CD14-positive monocyte (primary cell): ENCODE measurements around the gene PLEKHJ1. TPM values are rescaled to one million over a fixed set of nuclear protein-coding genes. Genes with fewer than 3 reads are reported as not detected.

Experiments used
- DNase-seq, 3 donors: peaks; one replicate each; pipeline ENCODE4 v3.0.0-alpha.2; 2011 to 2022
- H2AFZ ChIP-seq: 2 replicates; pipeline ENCODE4 v1.6.0; 2012; ENCODE audit warnings: mild to moderate bottlenecking, low read depth, low read length, inconsistent platforms; ENCODE audit not compliant: insufficient read depth, poor library complexity, severe bottlenecking
- H3K27ac ChIP-seq, 2 donors: 1 replicate in 1 of 2; 2 replicates in 1 of 2; pipeline ENCODE4 v1.5.1; 2012 to 2013; ENCODE audit warnings: low read length in 2 of 2, control low read depth in 1 of 2, inconsistent platforms in 1 of 2, low read depth in 1 of 2, mild to moderate bottlenecking in 1 of 2
- H3K27me3 ChIP-seq, 2 donors: one replicate each; pipeline versions ENCODE4 v1.6.0 to v1.6.1; 2011 to 2013; ENCODE audit warnings: low read length in 2 of 2; ENCODE audit not compliant: control insufficient read depth in 2 of 2, insufficient read depth in 2 of 2
- H3K36me3 ChIP-seq, 2 donors: replicated peaks in 1 of 2; 1 replicate in 1 of 2; 2 replicates in 1 of 2; pipeline versions ENCODE4 v1.5.1 to v1.6.1; 2012 to 2013; ENCODE audit warnings: low read length in 2 of 2, control low read depth in 1 of 2, inconsistent platforms in 1 of 2, mild to moderate bottlenecking in 1 of 2; ENCODE audit not compliant: insufficient read depth in 2 of 2, control insufficient read depth in 1 of 2
- H3K4me1 ChIP-seq, 2 donors: 1 replicate in 1 of 2; 2 replicates in 1 of 2; pipeline versions ENCODE4 v1.5.1 to v1.6.1; 2012 to 2013; ENCODE audit warnings: low read length in 2 of 2, control low read depth in 1 of 2, inconsistent platforms in 1 of 2, mild to moderate bottlenecking in 1 of 2, moderate library complexity in 1 of 2; ENCODE audit not compliant: insufficient read depth in 2 of 2, control insufficient read depth in 1 of 2
- H3K4me2 ChIP-seq: replicated peaks from 2 replicates; pipeline ENCODE3; 2012; ENCODE audit warnings: low read length, moderate library complexity, mild to moderate bottlenecking; ENCODE audit not compliant: poor library complexity, severe bottlenecking; ENCODE audit errors: extremely low read depth
- H3K4me3 ChIP-seq, 3 experiments: fragments of 200-600 bp in 1 of 3; sonication (generic) in 1 of 3; replicated peaks in 1 of 3; 1 replicate in 2 of 3; 2 replicates in 1 of 3; pipeline ENCODE4 v1.5.1; 2011 to 2013; ENCODE audit warnings: low read length in 3 of 3, mild to moderate bottlenecking in 3 of 3, control low read depth in 2 of 3, low read depth in 2 of 3, inconsistent platforms in 1 of 3, moderate library complexity in 1 of 3
- H3K79me2 ChIP-seq: 2 replicates; pipeline ENCODE4 v1.6.0; 2012; ENCODE audit warnings: mild to moderate bottlenecking, control low read depth, inconsistent platforms, low read length, moderate library complexity; ENCODE audit not compliant: insufficient read depth
- H3K9ac ChIP-seq: 2 replicates; pipeline ENCODE4 v1.6.0; 2017; ENCODE audit warnings: low read length, mild to moderate bottlenecking; ENCODE audit not compliant: insufficient read depth, poor library complexity, severe bottlenecking
- H3K9me3 ChIP-seq, 2 donors: replicated peaks in 1 of 2; 1 replicate in 1 of 2; 2 replicates in 1 of 2; pipeline versions ENCODE4 v1.5.1 to v1.6.1; 2012 to 2013; ENCODE audit warnings: low read length in 2 of 2, control low read depth in 1 of 2; ENCODE audit not compliant: control insufficient read depth in 1 of 2, insufficient read depth in 1 of 2
- H4K20me1 ChIP-seq: 2 replicates; pipeline ENCODE4 v1.6.0; 2012; ENCODE audit warnings: mild to moderate bottlenecking, low read length, control low read depth, moderate library complexity; ENCODE audit not compliant: insufficient read depth
- H3K27ac Mint-ChIP-seq, 7 donors: one replicate each; pipeline ENCODE4 v1.8.0; 2020; ENCODE audit warnings: mild to moderate bottlenecking in 7 of 7, mixed read lengths in 7 of 7, moderate library complexity in 6 of 7, inconsistent platforms in 2 of 7
- H3K27me3 Mint-ChIP-seq, 3 donors: one replicate each; pipeline ENCODE4 v1.8.0; 2021 to 2022; ENCODE audit warnings: low read depth in 3 of 3, mild to moderate bottlenecking in 3 of 3, mixed read lengths in 3 of 3, moderate library complexity in 3 of 3, inconsistent platforms in 1 of 3
- H3K36me3 Mint-ChIP-seq, 2 donors: one replicate each; pipeline ENCODE4 v1.8.0; 2020; ENCODE audit warnings: mixed read lengths in 2 of 2, inconsistent platforms in 1 of 2, mild to moderate bottlenecking in 1 of 2
- H3K4me1 Mint-ChIP-seq: one replicate; pipeline ENCODE4 v1.8.0; 2020; ENCODE audit warnings: mild to moderate bottlenecking, mixed read lengths
- H3K4me3 Mint-ChIP-seq, 2 donors: one replicate each; pipeline ENCODE4 v1.8.0; 2020; ENCODE audit warnings: mild to moderate bottlenecking in 2 of 2, mixed read lengths in 2 of 2, moderate library complexity in 1 of 2
- H3K9me3 Mint-ChIP-seq, 7 donors: one replicate each; pipeline ENCODE4 v1.8.0; 2020 to 2022; ENCODE audit warnings: mixed read lengths in 7 of 7, mild to moderate bottlenecking in 6 of 7, moderate library complexity in 6 of 7, inconsistent platforms in 2 of 7
- CTCF ChIP-seq: fragments of 200-600 bp; IDR thresholded peaks from one replicate; pipeline ENCODE4 v1.8.0; 2022; ENCODE audit warnings: antibody characterized with exemption, mild to moderate bottlenecking
- WGBS: methylation state at CpG from one replicate; pipeline ENCODE4 v1.1.5; 2013; ENCODE audit warnings: missing lambda C conversion rate; ENCODE audit not compliant: insufficient coverage; 5-methylcytosine and 5-hydroxymethylcytosine counted together
- intact Hi-C, 2 donors: fragments of 100-400 bp; cut with micrococcal nuclease; formaldehyde crosslinking; loops; one replicate each; pipeline versions ENCODE4 v1.15.0 to v1.15.1; 2023
- polyA plus RNA-seq, 3 donors: library from polyadenylated mRNA; depleted of rRNA in 1 of 3; unstranded in 2 of 3; stranded (reverse) in 1 of 3; fragments of 300-500 nt in 2 of 3; fragments of >200 nt in 1 of 3; fragmentation: Illumina TruSeq in 2 of 3; gene quantifications; 1 replicate in 2 of 3; 2 replicates in 1 of 3; pipeline ENCODE4 v1.2.3, GENCODE V29; 2012 to 2021

PLEKHJ1 gene
- polyA plus RNA-seq, 3 donors: 62.1 to 90.0 (median 69.0) TPM

- Mint-ChIP-seq H3K4me3 (no peak overlapping the region), H3K27me3 (peaks cover 39 to 68% (median 42%) of the 10 kb centered on the region in 3 donors), H3K4me1 (peaks cover 22% of the 10 kb centered on the region), H3K27ac (no peak overlapping the region), H3K9me3 (peaks cover 0 to 8% (median 0%) of the 10 kb centered on the region in 7 donors), H3K36me3 (peaks cover 20 to 30% of the 10 kb centered on the region in 2 donors)
- Histone ChIP-seq H3K79me2 (no peaks in the 10 kb centered on the region), H2AFZ (no peak overlapping the region), H3K27ac (no peak overlapping the region), H3K27me3 (peaks cover 18 to 51% of the 10 kb centered on the region in 2 donors), H3K9ac (no peak overlapping the region), H3K4me2 (peak overlapping the region; percentile 74), H3K4me3 (no peak overlapping the region), H3K4me1 (peaks cover 32 to 42% of the 10 kb centered on the region in 2 donors), H3K36me3 (peaks cover 31 to 32% of the 10 kb centered on the region in 2 donors), H3K9me3 (peaks cover 0 to 14% of the 10 kb centered on the region in 2 donors), H4K20me1 (peaks cover 70% of the 10 kb centered on the region)
- no peak for DNase-seq
- TF ChIP-seq CTCF: no peak
- intact Hi-C loops: no loop called here
- WGBS: 13% methylated on average over 40 of the region's 40 CpGs
These were observed 14.6 kb upstream of the PLEKHJ1 start for GRCh38 chr19:2250766-2251105.

DNA sequence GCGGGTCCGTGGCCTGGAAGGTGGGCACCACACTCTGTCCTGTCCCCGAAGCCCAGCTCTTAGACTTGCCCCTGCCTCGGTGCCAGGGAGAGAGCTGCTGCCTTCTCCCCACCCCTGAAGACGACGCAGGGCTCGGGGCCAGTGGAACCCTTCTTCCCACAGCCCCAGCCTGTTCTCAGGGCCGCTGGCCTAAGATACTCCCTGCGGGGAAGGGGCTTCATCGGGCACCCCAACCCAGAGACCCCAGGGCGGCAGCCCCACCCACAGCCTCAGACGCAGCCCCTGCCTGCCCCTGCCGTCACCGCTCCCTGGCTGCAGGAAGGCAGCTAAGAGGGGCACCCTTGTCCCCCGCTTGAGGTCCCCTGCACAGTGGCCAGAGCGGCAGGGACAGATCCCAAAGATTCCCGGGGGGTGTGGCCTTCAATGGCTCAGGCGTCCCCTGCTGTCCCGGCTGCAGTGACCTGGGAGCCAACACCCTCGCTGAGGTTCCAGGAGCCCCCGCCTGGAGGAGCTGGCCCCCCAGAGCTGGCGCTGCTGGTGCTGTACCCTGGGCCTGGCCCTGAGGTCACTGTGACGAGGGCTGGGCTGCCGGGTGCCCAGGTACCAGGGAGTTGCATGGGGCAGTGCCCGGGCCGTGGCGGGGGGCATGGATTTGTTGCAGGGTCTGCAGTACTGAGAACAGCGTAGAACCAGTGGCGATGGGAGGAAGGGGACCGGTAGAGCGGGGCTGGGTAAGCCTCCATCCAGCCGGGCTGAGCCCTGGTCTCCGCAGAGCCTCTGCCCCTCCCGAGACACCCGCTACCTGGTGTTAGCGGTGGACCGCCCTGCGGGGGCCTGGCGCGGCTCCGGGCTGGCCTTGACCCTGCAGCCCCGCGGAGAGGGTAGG is 14.0 kb upstream of the PLEKHJ1 start:
- H3K27ac ChIP-seq: no peak overlapping the region

More for the DNA sequence above, 14.0 kb upstream of the PLEKHJ1 start:
- H3K79me2 ChIP-seq: peaks cover 5% of the 10 kb centered on the region
- no peak for DNase-seq
- H3K9me3 Mint-ChIP-seq: peaks cover 0 to 8% (median 0%) of the 10 kb centered on the region in 7 donors
- peaks cover 22% of the 10 kb centered on the region for H3K4me1 Mint-ChIP-seq
- intact Hi-C loops: no loop called here
- H3K4me1 ChIP-seq: peaks cover 32 to 42% of the 10 kb centered on the region in 2 donors
- H3K4me2 ChIP-seq: no peak overlapping the region
- peaks cover 0 to 14% of the 10 kb centered on the region in 2 donors for H3K9me3 ChIP-seq
- H2AFZ ChIP-seq: no peak overlapping the region
- H3K9ac ChIP-seq: no peak overlapping the region
- H3K36me3 ChIP-seq: peaks cover 37 to 39% of the 10 kb centered on the region in 2 donors
- peaks cover 18 to 51% of the 10 kb centered on the region in 2 donors for H3K27me3 ChIP-seq
- H3K27ac Mint-ChIP-seq: peak overlapping the region in 1 of 7 donors; percentile 25
- peak overlapping the region in 1 of 2 donors; percentile 46 for H3K4me3 Mint-ChIP-seq
- 33% methylated on average over 40 of the region's 43 CpGs for WGBS
- no peak for TF ChIP-seq CTCF
- H4K20me1 ChIP-seq: peaks cover 76% of the 10 kb centered on the region
- H3K36me3 Mint-ChIP-seq: peaks cover 26 to 36% of the 10 kb centered on the region in 2 donors
- no peak overlapping the region for H3K4me3 ChIP-seq
- H3K27me3 Mint-ChIP-seq: peaks cover 39 to 64% (median 42%) of the 10 kb centered on the region in 3 donors
